ENCODE results near the gene UNC13A. TPM values are rescaled to one million over a fixed set of nuclear protein-coding genes. Genes with fewer than 3 reads are reported as not detected.

UNC13A gene
- total and polyA plus RNA-seq, 2 of the 8 experiments (the other 6 are each of a cell fraction or from before 2014, with no cell fraction given) = 13.1 to 47.6 TPM

GRCh38 chr19:17557466-17557865 lies 130.7 kb downstream of the UNC13A start (continued):
- no peak for TF ChIP-seq ATF3 (IDR thresholded peaks at IDR 0.05; ENCODE audit: insufficient read depth, low read depth, low read length)
- TF ChIP-seq ASH2L (IDR thresholded peaks at IDR 0.05; ENCODE audit: low read length) = no peak
- no peak for TF ChIP-seq SP2 (IDR thresholded peaks at IDR 0.05; ENCODE audit: low read length)
- TF ChIP-seq KDM4A (IDR thresholded peaks at IDR 0.05; ENCODE audit: low read depth, low read length, severe bottlenecking) = no peak
